Effector memory CD8-positive, alpha-beta T cell (primary cell): ENCODE measurements around the gene NTM.

Experiments used
- ATAC-seq: fragments of 150-1000 bp; cut with Tn5 transposase; replicated peaks from 2 replicates; pipeline ENCODE4 v1.10.0; 2021; ENCODE audit warnings: mild to moderate bottlenecking, moderate library complexity
- DNase-seq, 3 experiments: peaks; one replicate each; pipeline ENCODE4 v3.0.0; 2021
- H3K27ac Mint-ChIP-seq, 2 donors: one replicate each; pipeline ENCODE4 v1.8.0; 2022; ENCODE audit warnings: mild to moderate bottlenecking in 2 of 2, mixed read lengths in 2 of 2, moderate library complexity in 2 of 2
- H3K27me3 Mint-ChIP-seq, 2 donors: one replicate each; pipeline ENCODE4 v1.8.0; 2022; ENCODE audit warnings: mixed read lengths in 2 of 2
- H3K36me3 Mint-ChIP-seq: one replicate; pipeline ENCODE4 v1.8.0; 2022; ENCODE audit warnings: mild to moderate bottlenecking, moderate library complexity, mixed read lengths; ENCODE audit not compliant: insufficient read depth
- H3K4me1 Mint-ChIP-seq, 2 donors: one replicate each; pipeline ENCODE4 v1.8.0; 2022; ENCODE audit warnings: low read depth in 2 of 2, mixed read lengths in 2 of 2
- H3K4me3 Mint-ChIP-seq, 2 donors: one replicate each; pipeline ENCODE4 v1.8.0; 2022; ENCODE audit warnings: mild to moderate bottlenecking in 2 of 2, mixed read lengths in 2 of 2, moderate library complexity in 2 of 2
- H3K9me3 Mint-ChIP-seq, 2 donors: one replicate each; pipeline ENCODE4 v1.8.0; 2022; ENCODE audit warnings: mixed read lengths in 2 of 2

The NTM gene

DNA sequence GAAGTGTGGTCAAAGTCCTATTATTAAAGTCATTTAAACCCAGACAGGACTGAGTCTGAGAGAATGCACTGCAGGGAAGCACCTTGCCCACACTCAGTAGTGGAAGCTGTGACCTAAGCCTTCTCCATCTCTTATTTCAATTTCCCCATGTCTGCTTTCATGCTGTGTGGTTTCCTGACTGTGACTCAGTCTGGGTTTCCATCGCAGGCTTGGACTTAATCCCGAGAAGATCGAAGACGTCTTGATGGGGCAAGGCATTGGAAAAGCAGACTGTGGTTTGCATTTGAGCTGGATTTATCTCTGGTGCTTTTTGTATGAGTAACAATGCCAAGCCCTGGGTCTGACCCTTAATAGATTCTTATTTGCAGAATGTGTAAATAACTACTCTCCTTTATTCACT is 238.9 kb downstream of the NTM start:
- H3K4me1 Mint-ChIP-seq: no peaks in the 10 kb centered on the region
- DNase-seq (no peak), ATAC-seq (no peak)
- no peaks in the 10 kb centered on the region for H3K36me3 Mint-ChIP-seq
- peaks cover 5 to 10% of the 10 kb centered on the region in 2 donors for H3K9me3 Mint-ChIP-seq
- H3K4me3 Mint-ChIP-seq: no peak overlapping the region
- H3K27ac Mint-ChIP-seq: no peak overlapping the region
- H3K27me3 Mint-ChIP-seq: peaks cover 6 to 9% of the 10 kb centered on the region in 2 donors

DNA sequence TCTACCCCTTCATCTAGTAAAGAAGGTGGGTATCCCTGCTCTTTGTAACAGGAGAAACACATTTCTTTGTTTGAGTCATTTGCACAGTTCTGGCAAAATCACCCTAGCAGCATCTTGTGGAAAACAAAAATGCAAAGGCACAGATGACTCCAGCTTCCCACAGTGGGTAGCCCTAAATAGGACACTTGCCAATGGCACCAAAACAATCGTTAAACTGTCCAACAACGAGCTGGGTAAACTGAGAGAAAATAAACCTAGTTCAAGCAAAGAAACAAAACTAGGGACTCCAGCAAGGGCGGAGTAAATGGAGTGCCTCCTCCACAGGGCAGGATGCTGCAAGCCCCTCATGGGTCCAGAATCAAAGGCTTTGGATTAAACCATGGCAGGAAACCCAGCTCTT is 239.5 kb downstream of the NTM start:
- H3K9me3 Mint-ChIP-seq: peaks cover 5 to 10% of the 10 kb centered on the region in 2 donors
- DNase-seq (no peak), ATAC-seq (no peak)
- H3K27me3 Mint-ChIP-seq: peaks cover 6 to 9% of the 10 kb centered on the region in 2 donors
- no peak overlapping the region for H3K4me3 Mint-ChIP-seq
- no peaks in the 10 kb centered on the region for H3K36me3 Mint-ChIP-seq
- H3K4me1 Mint-ChIP-seq: no peaks in the 10 kb centered on the region
- H3K27ac Mint-ChIP-seq: no peak overlapping the region

DNA sequence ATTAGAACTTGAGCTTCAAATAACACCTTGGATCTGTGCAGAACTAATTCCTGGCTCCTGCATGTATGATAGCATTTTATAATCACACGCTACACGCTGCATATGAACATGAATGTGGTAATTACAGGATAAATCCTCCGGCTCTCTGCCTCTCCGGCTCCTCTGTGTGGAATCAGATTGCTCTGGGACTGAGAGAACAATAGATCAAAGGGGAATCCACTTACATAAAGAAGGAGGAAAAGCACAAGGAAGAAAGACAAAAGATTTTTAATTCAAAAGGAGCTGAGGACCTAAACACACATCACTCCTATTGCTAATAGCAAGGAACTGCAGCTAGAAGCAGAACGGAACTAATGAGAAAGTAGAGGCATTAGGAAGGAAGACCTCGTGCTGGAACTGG is 240.9 kb downstream of the NTM start:
- H3K9me3 Mint-ChIP-seq: peaks cover 5 to 10% of the 10 kb centered on the region in 2 donors
- H3K4me1 Mint-ChIP-seq: no peaks in the 10 kb centered on the region
- no peak overlapping the region for H3K4me3 Mint-ChIP-seq
- no peak overlapping the region for H3K27ac Mint-ChIP-seq
- DNase-seq (no peak), ATAC-seq (no peak)
- H3K27me3 Mint-ChIP-seq: peaks cover 6 to 9% of the 10 kb centered on the region in 2 donors
- no peaks in the 10 kb centered on the region for H3K36me3 Mint-ChIP-seq

DNA sequence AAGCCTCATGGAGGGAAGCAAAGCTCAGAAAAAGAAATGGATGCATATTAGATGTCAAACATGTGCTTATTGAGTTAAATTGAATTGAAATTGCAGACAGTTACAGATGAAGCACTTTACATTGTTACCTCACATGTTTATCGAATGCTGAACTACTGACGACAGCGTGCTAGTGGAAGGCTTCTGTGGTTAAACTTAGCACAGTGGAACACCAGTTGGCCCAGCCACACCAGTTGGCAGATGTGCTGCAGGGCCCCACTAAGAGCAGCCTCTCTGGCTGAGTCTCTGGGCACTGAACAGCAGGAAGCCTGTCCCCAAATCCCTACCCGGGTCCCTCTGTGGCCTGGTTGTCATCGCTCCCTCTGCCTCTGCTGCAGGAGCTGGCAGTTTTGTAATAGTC is 242.1 kb downstream of the NTM start:
- ATAC-seq (no peak), DNase-seq (no peak)
- Mint-ChIP-seq H3K4me1 (no peaks in the 10 kb centered on the region), H3K4me3 (no peak overlapping the region), H3K36me3 (no peaks in the 10 kb centered on the region), H3K27ac (no peak overlapping the region), H3K9me3 (peaks cover 6 to 10% of the 10 kb centered on the region in 2 donors), H3K27me3 (peaks cover 6 to 9% of the 10 kb centered on the region in 2 donors)

DNA sequence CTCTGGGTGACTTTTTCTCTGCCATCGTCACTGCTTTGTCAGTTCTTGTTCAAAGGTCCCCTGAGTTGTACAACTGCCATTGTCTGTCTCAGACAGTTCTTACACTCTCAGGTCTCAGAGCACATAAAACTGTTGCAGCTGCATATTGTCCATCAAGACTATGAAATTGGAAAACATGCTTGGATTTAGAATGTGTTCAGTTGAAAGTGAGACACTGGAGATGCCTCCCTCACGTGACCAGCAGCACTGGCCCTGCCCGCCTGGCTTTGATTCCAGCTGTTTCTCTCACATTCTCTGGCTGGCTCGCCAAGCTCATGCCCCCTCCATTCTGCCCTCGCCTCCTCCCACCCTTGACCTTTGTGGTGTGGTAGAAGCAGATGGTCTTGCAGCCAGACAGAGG is 244.2 kb downstream of the NTM start:
- no peaks in the 10 kb centered on the region for H3K4me1 Mint-ChIP-seq
- ATAC-seq (no peak), DNase-seq (no peak)
- no peak overlapping the region for H3K27ac Mint-ChIP-seq
- H3K27me3 Mint-ChIP-seq: peaks cover 6 to 9% of the 10 kb centered on the region in 2 donors
- peaks cover 1 to 10% of the 10 kb centered on the region in 2 donors for H3K9me3 Mint-ChIP-seq
- no peak overlapping the region for H3K4me3 Mint-ChIP-seq
- H3K36me3 Mint-ChIP-seq: no peaks in the 10 kb centered on the region

DNA sequence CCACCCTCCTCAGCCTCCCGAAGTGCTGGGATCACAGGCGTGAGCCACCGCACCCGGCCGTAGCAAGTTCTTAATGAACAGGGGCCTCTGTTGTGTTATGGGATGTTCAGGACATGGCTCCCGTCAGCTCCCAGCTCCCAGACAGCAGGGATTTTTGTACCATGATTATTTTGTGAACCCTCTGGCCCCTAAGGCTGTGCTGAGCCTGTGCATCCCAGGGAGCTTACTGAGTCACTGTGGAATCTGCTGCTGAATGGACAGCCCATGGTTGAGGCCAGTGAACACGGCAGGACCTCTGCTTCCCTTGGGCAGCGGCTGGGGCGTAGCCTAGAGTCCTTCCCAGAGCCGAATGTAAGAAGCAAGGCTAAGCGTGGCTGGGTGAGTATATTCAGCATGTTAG is 245.2 kb downstream of the NTM start:
- DNase-seq (no peak), ATAC-seq (no peak)
- Mint-ChIP-seq H3K4me1 (no peaks in the 10 kb centered on the region), H3K36me3 (no peaks in the 10 kb centered on the region), H3K9me3 (peaks cover 1 to 6% of the 10 kb centered on the region in 2 donors), H3K4me3 (no peak overlapping the region), H3K27ac (no peak overlapping the region), H3K27me3 (peaks cover 2 to 5% of the 10 kb centered on the region in 2 donors)

DNA sequence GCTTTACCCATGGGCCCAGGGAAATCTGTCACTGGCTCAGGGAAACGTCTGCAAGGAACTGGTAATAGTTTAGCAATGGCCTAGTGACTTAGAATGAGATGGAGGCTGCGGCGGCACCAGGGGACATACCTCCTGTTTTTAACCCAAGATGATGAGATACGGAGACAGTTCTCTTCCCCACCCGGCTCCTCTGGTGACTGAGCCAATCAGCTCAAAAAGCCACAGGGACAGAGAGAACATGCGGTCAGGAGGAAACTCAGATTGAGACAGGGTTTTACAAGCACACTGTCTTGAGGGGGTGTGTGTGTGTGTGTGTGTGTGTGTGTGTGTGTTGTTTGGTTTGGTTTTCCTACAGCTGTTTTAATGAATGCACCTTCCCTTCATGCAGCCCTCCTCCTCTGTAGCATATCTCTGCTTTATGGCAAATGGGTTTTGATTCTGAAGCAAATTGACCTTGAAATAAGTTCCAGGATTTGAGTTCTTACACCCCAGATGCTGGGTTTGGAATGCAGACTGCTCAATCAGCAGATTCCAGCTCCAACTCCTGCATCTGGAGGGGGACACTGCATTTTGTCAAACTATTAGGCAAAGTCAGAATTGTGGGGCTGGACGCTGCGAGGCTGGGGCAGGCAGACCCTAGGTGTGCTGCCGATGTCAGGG is 246.2 kb downstream of the NTM start:
- H3K36me3 Mint-ChIP-seq: no peaks in the 10 kb centered on the region
- H3K4me1 Mint-ChIP-seq: no peaks in the 10 kb centered on the region
- no peak overlapping the region for H3K27ac Mint-ChIP-seq
- peaks cover 0 to 1% of the 10 kb centered on the region in 2 donors for H3K9me3 Mint-ChIP-seq
- H3K27me3 Mint-ChIP-seq: no peaks in the 10 kb centered on the region
- DNase-seq: no peak
- no peak overlapping the region for H3K4me3 Mint-ChIP-seq
- ATAC-seq: no peak

DNA sequence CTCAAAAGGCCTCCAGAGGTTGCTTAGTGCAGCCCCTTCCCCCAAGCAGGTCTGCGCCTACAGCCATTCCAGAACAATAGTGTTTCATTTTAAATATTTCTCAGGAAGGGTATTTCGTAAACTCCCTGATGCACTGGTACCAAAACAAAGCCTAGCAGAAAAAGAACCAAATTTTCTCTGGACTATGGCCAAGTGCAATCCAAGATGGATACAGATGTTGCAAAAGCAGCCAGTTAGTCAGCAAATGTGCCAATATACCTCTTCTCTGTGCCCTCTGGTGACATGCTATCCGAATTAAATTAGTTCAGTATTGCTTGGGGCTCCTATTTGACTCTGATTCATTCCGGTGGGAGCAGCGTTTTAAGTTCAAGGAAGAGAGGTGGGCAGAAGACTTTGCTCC is 247.8 kb downstream of the NTM start:
- peaks cover 0 to 1% of the 10 kb centered on the region in 2 donors for H3K9me3 Mint-ChIP-seq
- DNase-seq (no peak), ATAC-seq (no peak)
- H3K4me3 Mint-ChIP-seq: no peak overlapping the region
- H3K27me3 Mint-ChIP-seq: no peaks in the 10 kb centered on the region
- H3K4me1 Mint-ChIP-seq: no peaks in the 10 kb centered on the region
- H3K27ac Mint-ChIP-seq: no peak overlapping the region
- no peaks in the 10 kb centered on the region for H3K36me3 Mint-ChIP-seq

DNA sequence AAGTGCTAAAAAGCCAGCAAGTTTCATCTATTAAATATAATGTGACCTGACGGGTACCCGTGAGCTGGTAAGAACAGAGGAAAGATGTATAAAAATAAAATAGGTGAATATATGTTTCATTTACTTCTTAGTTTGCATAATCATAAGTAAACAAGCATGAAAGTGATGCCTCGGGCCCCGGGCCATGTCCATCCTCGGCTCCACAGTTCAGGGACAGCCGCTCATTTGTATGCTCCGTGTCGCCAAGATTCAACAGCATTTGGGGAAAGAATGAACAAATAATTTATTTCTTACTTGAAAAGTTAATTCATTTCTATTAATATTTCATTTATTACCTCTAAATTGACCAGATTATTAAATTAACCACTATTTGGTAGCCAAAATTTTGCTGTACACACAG is 251.8 kb downstream of the NTM start:
- no peaks in the 10 kb centered on the region for H3K4me1 Mint-ChIP-seq
- no peak overlapping the region for H3K27ac Mint-ChIP-seq
- H3K27me3 Mint-ChIP-seq: no peaks in the 10 kb centered on the region
- no peaks in the 10 kb centered on the region for H3K9me3 Mint-ChIP-seq
- ATAC-seq (no peak), DNase-seq (no peak)
- H3K36me3 Mint-ChIP-seq: no peaks in the 10 kb centered on the region
- H3K4me3 Mint-ChIP-seq: no peak overlapping the region

DNA sequence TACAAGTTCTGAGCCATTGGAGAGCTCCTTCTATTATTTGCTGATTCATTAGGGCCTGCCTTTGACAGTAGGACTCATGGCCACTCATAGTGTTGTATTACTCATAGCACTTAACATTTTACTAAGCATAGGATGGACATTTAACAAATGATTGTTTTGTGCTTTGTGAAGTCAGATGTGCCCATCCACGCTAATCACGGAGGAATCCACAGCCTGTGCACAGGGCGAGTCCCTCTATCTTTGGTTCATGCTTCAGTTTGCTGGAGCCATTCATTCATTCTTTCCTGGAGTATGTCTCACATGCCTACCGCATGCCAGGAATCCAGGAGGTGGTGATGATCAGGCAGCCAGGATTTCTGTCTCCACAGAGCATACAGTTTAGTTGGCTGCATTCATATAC is 254.1 kb downstream of the NTM start:
- DNase-seq: no peak

DNA sequence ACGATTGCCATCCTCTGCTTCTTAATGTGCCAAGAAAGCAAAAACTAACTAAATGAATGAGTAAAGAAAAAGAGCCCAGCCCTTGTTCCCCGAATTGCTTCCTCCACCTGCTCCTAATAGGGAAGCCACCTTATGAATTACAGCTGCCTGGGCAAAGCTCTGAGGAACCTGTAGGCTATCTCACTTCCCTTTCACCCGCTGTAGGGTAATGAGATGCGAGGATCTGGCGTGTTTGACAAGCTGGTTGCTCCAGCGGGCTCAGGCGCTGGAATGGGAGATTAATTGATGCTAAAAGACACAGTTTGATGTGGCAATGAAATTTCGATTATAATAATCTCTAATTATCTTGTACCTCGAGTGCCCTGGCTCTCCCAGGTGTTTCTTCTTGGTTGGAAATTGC is 256.4 kb downstream of the NTM start:
- H3K4me1 Mint-ChIP-seq: no peaks in the 10 kb centered on the region
- no peak overlapping the region for H3K27ac Mint-ChIP-seq
- H3K27me3 Mint-ChIP-seq: no peaks in the 10 kb centered on the region
- H3K4me3 Mint-ChIP-seq: no peak overlapping the region
- ATAC-seq (no peak), DNase-seq (no peak)
- H3K36me3 Mint-ChIP-seq: no peaks in the 10 kb centered on the region
- peaks cover under 1 to 5% of the 10 kb centered on the region in 2 donors for H3K9me3 Mint-ChIP-seq

More for the DNA sequence above, 254.1 kb downstream of the NTM start:
- no peaks in the 10 kb centered on the region for H3K4me1 Mint-ChIP-seq
- H3K9me3 Mint-ChIP-seq: peaks cover 0 to 3% of the 10 kb centered on the region in 2 donors
- H3K4me3 Mint-ChIP-seq: no peak overlapping the region
- H3K27ac Mint-ChIP-seq: no peak overlapping the region
- no peaks in the 10 kb centered on the region for H3K27me3 Mint-ChIP-seq
- no peak for ATAC-seq
- no peaks in the 10 kb centered on the region for H3K36me3 Mint-ChIP-seq

DNA sequence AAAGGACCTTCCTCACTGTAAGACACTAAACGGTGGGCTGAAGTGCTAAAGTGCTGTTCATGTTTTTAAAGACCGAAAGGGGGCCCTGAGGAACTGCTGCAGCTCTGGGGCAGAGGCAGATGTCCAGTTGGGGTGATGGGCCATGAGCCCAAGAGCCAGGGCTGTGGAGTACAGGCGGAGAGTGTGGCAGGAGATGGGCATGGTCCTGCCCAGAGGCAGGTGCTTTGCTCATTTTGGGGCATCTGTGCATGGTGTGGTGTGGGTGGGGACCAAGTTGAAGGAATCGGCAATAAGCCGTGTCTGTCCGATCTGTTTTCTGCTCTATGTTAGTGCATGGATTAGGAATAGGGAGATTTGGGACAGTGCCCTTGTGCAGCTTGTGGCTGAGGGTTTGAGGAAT is 258.3 kb downstream of the NTM start:
- DNase-seq (no peak), ATAC-seq (no peak)
- Mint-ChIP-seq H3K4me1 (no peaks in the 10 kb centered on the region), H3K27ac (no peak overlapping the region), H3K9me3 (peaks cover 7% of the 10 kb centered on the region in 2 donors), H3K4me3 (no peak overlapping the region), H3K36me3 (no peaks in the 10 kb centered on the region), H3K27me3 (no peaks in the 10 kb centered on the region)

DNA sequence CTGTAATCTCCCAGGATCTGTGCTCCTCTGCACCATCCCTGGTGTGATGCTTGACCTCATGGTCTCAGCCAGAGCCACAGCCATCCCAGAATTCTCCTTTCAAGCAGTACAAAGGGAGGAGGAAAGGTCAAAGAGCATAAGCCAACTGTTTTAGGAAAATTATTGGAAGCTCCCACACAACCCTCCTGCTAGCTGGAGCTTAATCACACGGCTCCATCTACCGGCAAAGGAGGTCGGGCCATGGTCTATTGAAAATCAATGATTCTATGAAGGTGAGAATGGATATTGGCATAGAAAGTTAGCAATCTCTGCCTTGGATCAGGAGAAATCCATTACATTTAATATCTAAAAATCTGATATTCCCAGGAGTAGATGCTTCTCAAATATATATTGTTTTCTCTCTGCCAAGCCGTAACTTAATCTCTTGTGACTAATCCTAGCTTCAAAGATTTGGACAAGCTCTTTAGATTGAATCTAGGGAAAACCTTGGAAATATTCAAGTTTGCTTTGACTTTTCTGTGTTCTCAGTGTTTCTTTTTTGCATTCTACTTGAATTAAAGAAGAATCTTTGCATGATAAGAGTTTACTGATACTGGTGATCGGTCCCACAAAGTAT is 259.6 kb downstream of the NTM start:
- no peak for ATAC-seq
- peaks cover 7 to 8% of the 10 kb centered on the region in 2 donors for H3K9me3 Mint-ChIP-seq
- no peak for DNase-seq
- H3K4me3 Mint-ChIP-seq: no peak overlapping the region
- H3K36me3 Mint-ChIP-seq: no peaks in the 10 kb centered on the region
- no peaks in the 10 kb centered on the region for H3K4me1 Mint-ChIP-seq
- H3K27ac Mint-ChIP-seq: no peak overlapping the region
- H3K27me3 Mint-ChIP-seq: no peaks in the 10 kb centered on the region

DNA sequence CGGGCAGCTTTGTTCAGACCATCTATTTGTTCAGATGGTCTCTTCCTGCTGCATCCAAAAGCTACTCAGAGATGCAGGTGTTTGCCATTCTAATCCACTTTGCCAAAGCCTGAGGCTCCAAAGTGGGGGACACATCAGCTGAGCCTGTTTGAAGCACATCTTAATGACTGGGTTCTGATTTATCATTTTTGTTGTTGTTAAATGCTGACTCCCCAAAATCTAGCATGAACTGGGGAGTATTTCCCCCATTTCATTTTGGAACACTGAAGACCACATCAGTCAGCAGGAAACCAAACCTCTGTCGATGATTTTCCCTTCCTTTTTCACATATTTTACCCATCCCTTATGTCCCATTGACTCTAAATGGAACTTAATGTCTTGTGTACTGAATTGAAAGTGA is 262.6 kb downstream of the NTM start:
- Mint-ChIP-seq H3K9me3 (peaks cover 7 to 8% of the 10 kb centered on the region in 2 donors), H3K4me1 (no peaks in the 10 kb centered on the region), H3K36me3 (no peaks in the 10 kb centered on the region), H3K4me3 (no peak overlapping the region), H3K27ac (no peak overlapping the region), H3K27me3 (no peaks in the 10 kb centered on the region)
- DNase-seq (no peak), ATAC-seq (no peak)
